HCT116 (cell line): ENCODE results near the gene OGFOD2. TPM values are rescaled to one million over a fixed set of nuclear protein-coding genes. Genes with fewer than 3 reads are reported as not detected.

ENCODE experiments used
- ATAC-seq: fragments of 200-7000 bp; cut with Tn5 transposase; 2 replicates; pipeline ENCODE4 v1.9.1; 2020; ENCODE audit warnings: mild to moderate bottlenecking, moderate library complexity
- BruUV-seq: library from RNA; stranded (reverse); fragments of 400-500 nt; replicated peaks from 2 replicates; lab custom pipeline; 2021; lab: Mats Ljungman, UMichigan
- CTCF ChIA-PET: fragments of 300-600 bp; sonication (Branson Sonifier 250); formaldehyde crosslinking; loops from one replicate; lab custom pipeline; 2021; ENCODE audit warnings: antibody characterized with exemption; lab: Charles Lee
- POLR2A ChIA-PET: fragments of 300-600, 350-600 bp; sonication (Branson Sonifier 250); formaldehyde crosslinking; loops from one replicate; lab custom pipeline; 2021; ENCODE audit warnings: antibody characterized with exemption; lab: Charles Lee
- RAD21 ChIA-PET, 2 experiments: fragments of 300-600 bp; sonication (Branson Sonifier 250); formaldehyde crosslinking; loops; one replicate each; lab custom pipeline; 2023; ENCODE audit warnings: low total read pairs in 2 of 2; ENCODE audit not compliant: uncharacterized antibody in 2 of 2, unreplicated experiment in 2 of 2, low non-redundant PET in 1 of 2; lab: Charles Lee
- DNase-seq: peaks from one replicate; pipeline ENCODE4 v3.0.0-alpha.2; 2010; ENCODE audit warnings: low read depth, low spot score
- H2AFZ ChIP-seq: fragments of 200-600 bp; shearing (Covaris generic), sonication (generic); 2 replicates; pipeline ENCODE4 v1.6.1; 2017; ENCODE audit warnings: low read depth, mixed run types, mixed read lengths, antibody characterized with exemption, low read length; ENCODE audit not compliant: poor library complexity, severe bottlenecking
- H3K27ac ChIP-seq: 2 replicates; pipeline ENCODE4 v1.5.1; 2012; ENCODE audit warnings: low read depth, low read length
- H3K27me3 ChIP-seq: fragments of 200-600 bp; sonication (generic); 2 replicates; pipeline ENCODE4 v1.6.1; 2016; ENCODE audit warnings: mixed run types, low read length, mixed read lengths; ENCODE audit not compliant: insufficient read depth
- H3K36me3 ChIP-seq, 2 experiments: fragments of 200-500 bp in 1 of 2; fragments of 200-600 bp in 1 of 2; sonication (Bioruptor generic) in 1 of 2; sonication (generic) in 1 of 2; 2 replicates each; pipeline versions ENCODE4 v1.5.1 to v1.6.1; 2014 to 2016; ENCODE audit warnings: low read length in 2 of 2, inconsistent platforms in 1 of 2, mixed read lengths in 1 of 2, mixed run types in 1 of 2; ENCODE audit not compliant: insufficient read depth in 2 of 2, control insufficient read depth in 1 of 2
- H3K4me1 ChIP-seq, 2 experiments: fragments of 200-600 bp in 1 of 2; sonication (generic) in 1 of 2; 2 replicates each; pipeline versions ENCODE4 v1.5.1 to v1.6.1; 2012 to 2017; ENCODE audit warnings: low read length in 2 of 2, inconsistent platforms in 1 of 2, mild to moderate bottlenecking in 1 of 2, mixed read lengths in 1 of 2, mixed run types in 1 of 2, moderate library complexity in 1 of 2; ENCODE audit not compliant: insufficient read depth in 2 of 2, control insufficient read depth in 1 of 2
- H3K4me2 ChIP-seq: fragments of 200-600 bp; sonication (generic); 2 replicates; pipeline ENCODE4 v1.6.1; 2017; ENCODE audit warnings: mixed run types, low read length, mixed read lengths
- H3K4me3 ChIP-seq, 2 experiments: fragments of 200-600 bp in 1 of 2; sonication (generic) in 1 of 2; replicated peaks in 1 of 2; 2 replicates each; pipeline ENCODE4 v1.5.1; 2011 to 2016; ENCODE audit warnings: low read length in 2 of 2, control low read depth in 1 of 2, low read depth in 1 of 2, mild to moderate bottlenecking in 1 of 2, mixed read lengths in 1 of 2, mixed run types in 1 of 2
- H3K79me2 ChIP-seq: fragments of 200-600 bp; sonication (generic); 2 replicates; pipeline ENCODE4 v1.6.1; 2017; ENCODE audit warnings: mild to moderate bottlenecking, mixed run types, low read length, moderate library complexity, mixed read lengths; ENCODE audit not compliant: insufficient read depth
- H3K9ac ChIP-seq: fragments of 200-600 bp; sonication (generic); 2 replicates; pipeline ENCODE4 v1.6.1; 2016; ENCODE audit warnings: low read length, mixed read lengths
- H3K9me2 ChIP-seq: fragments of 200-600 bp; sonication (generic), shearing (Covaris generic); 2 replicates; pipeline ENCODE4 v1.6.1; 2017; ENCODE audit warnings: mixed run types, mild to moderate bottlenecking, moderate library complexity; ENCODE audit not compliant: insufficient read depth
- H3K9me3 ChIP-seq, 2 experiments: fragments of 200-500 bp in 1 of 2; fragments of 200-600 bp in 1 of 2; sonication (Bioruptor generic) in 1 of 2; sonication (generic) in 1 of 2; 2 replicates each; pipeline ENCODE4 v1.6.1; 2014 to 2017; ENCODE audit warnings: low read length in 2 of 2, mixed read lengths in 2 of 2, inconsistent platforms in 1 of 2, low read depth in 1 of 2, mild to moderate bottlenecking in 1 of 2, mixed run types in 1 of 2, moderate library complexity in 1 of 2; ENCODE audit not compliant: control insufficient read depth in 1 of 2, insufficient read depth in 1 of 2
- H4K20me1 ChIP-seq: fragments of 200-600 bp; sonication (generic), shearing (Covaris generic); 2 replicates; pipeline ENCODE4 v1.6.1; 2017; ENCODE audit warnings: mixed run types, mild to moderate bottlenecking, moderate library complexity; ENCODE audit not compliant: insufficient read depth
- ATF3 ChIP-seq: IDR thresholded peaks from 2 replicates; pipeline ENCODE4 v1.6.1; 2012
- CEBPB ChIP-seq: IDR thresholded peaks from 2 replicates; pipeline ENCODE4 v1.6.1; 2012; ENCODE audit warnings: low read depth
- CTCF ChIP-seq, 3 experiments: fragments of 200-600 bp in 1 of 3; sonication (generic) in 1 of 3; IDR thresholded peaks in 2 of 3; conservative IDR thresholded peaks in 1 of 3; 2 replicates each; pipeline ENCODE4 v1.5.1; 2012 to 2017; ENCODE audit warnings: low read depth in 2 of 3, low read length in 2 of 3, antibody characterized with exemption in 1 of 3, borderline replicate concordance in 1 of 3, control low read depth in 1 of 3, mild to moderate bottlenecking in 1 of 3, mixed read lengths in 1 of 3, mixed run types in 1 of 3, moderate library complexity in 1 of 3; ENCODE audit not compliant: insufficient read depth in 1 of 3
- EGR1 ChIP-seq: IDR thresholded peaks from 2 replicates; pipeline ENCODE4 v1.6.1; 2012; ENCODE audit warnings: low read depth
- ELF1 ChIP-seq: IDR thresholded peaks from 2 replicates; pipeline ENCODE4 v1.6.1; 2012; ENCODE audit warnings: low read depth, borderline replicate concordance
- EZH2 ChIP-seq: fragments of 200-600 bp; sonication (generic); IDR thresholded peaks from 2 replicates; pipeline ENCODE4 v1.6.1; 2017; ENCODE audit warnings: antibody characterized with exemption, mixed run types
- EZH2phosphoT487 ChIP-seq: fragments of 200-600 bp; IDR thresholded peaks from 2 replicates; pipeline ENCODE4 v1.6.1; 2018; ENCODE audit warnings: antibody characterized with exemption, borderline replicate concordance
- FOSL1 ChIP-seq: IDR thresholded peaks from 2 replicates; pipeline ENCODE4 v1.6.1; 2012; ENCODE audit warnings: low read depth
- POLR2A ChIP-seq: IDR thresholded peaks from 2 replicates; pipeline ENCODE4 v1.7.0; 2011; ENCODE audit warnings: borderline replicate concordance; ENCODE audit not compliant: insufficient read depth, insufficient read length; ENCODE audit errors: extremely low read depth
- RAD21 ChIP-seq: IDR thresholded peaks from 2 replicates; pipeline ENCODE4 v1.6.1; 2012; ENCODE audit warnings: low read depth, mild to moderate bottlenecking
- REST ChIP-seq: IDR thresholded peaks from 2 replicates; pipeline ENCODE4 v1.6.1; 2012; ENCODE audit warnings: low read depth
- SRF ChIP-seq: IDR thresholded peaks from 2 replicates; pipeline ENCODE4 v1.6.1; 2012; ENCODE audit warnings: low read depth
- TCF7L2 ChIP-seq: IDR thresholded peaks from 2 replicates; pipeline ENCODE4 v1.7.0; 2011; ENCODE audit warnings: borderline replicate concordance, inconsistent platforms; ENCODE audit not compliant: insufficient read depth, insufficient read length; ENCODE audit errors: extremely low read depth
- YY1 ChIP-seq: IDR thresholded peaks from 2 replicates; pipeline ENCODE4 v1.6.1; 2011; ENCODE audit warnings: low read length, low read depth, moderate library complexity, mild to moderate bottlenecking; ENCODE audit not compliant: insufficient replicate concordance; ENCODE audit errors: extremely low read depth
- ZFX ChIP-seq: fragments of 450-650 bp; IDR thresholded peaks from 2 replicates; pipeline ENCODE4 v1.6.1; 2017
- intact Hi-C: fragments of 100-400 bp; cut with micrococcal nuclease; formaldehyde crosslinking; loops from 2 replicates; pipeline ENCODE4 v1.10.0; 2022
- total RNA-seq: library from RNA; stranded (reverse); gene quantifications from one replicate; pipeline ENCODE4 v1.2.1, GENCODE V29; 2021; ENCODE audit not compliant: unreplicated experiment

OGFOD2 gene
- total RNA-seq, 1 experiment from 2014 or later: 29.5 TPM

- H3K9ac ChIP-seq: peak overlapping the region; percentile 92
- ATAC-seq (no peak), DNase-seq (no peak)
- intact Hi-C loops: loop anchor here (10.0 kb wide), 1 partner anchor 165 kb away; no protein-coding TSS in a partner anchor
- no peak overlapping the region for H2AFZ ChIP-seq
- H3K27ac ChIP-seq: peak overlapping the region; percentile 88
- ChIA-PET POLR2A (interaction anchor here (0.8 to 1.0 kb wide), 2 partner anchors 9 to 253 kb away, joined by 3 to 4 read pairs; partner anchors contain the start of genes MPHOSPH9 and MTRFR), CTCF (no interaction called here), RAD21 (no interaction called here)
- H3K4me1 ChIP-seq: peaks cover 21 to 33% of the 10 kb centered on the region in 2 experiments
- H3K27me3 ChIP-seq: no peaks in the 10 kb centered on the region
- peak overlapping the region; percentile 90 to 91 for H3K4me3 ChIP-seq
- H3K36me3 ChIP-seq: peaks cover 2 to 7% of the 10 kb centered on the region in 2 experiments; a peak in 3 of 4 replicates
- H3K9me3 ChIP-seq: no peaks in the 10 kb centered on the region
- peak overlapping the region; percentile 100 for H3K4me2 ChIP-seq
- no TSS peak for BruUV-seq
- no peaks in the 10 kb centered on the region for H3K9me2 ChIP-seq
- H4K20me1 ChIP-seq: no peaks in the 10 kb centered on the region
- peaks cover 48% of the 10 kb centered on the region for H3K79me2 ChIP-seq
- TF ChIP-seq TCF7L2: no peak
- TF ChIP-seq YY1: no peak
- no peak for TF ChIP-seq ATF3
- TF ChIP-seq ELF1: no peak
- no peak for TF ChIP-seq POLR2A
- no peak for TF ChIP-seq EGR1
- TF ChIP-seq RAD21: no peak
- TF ChIP-seq REST: no peak
- no peak for TF ChIP-seq SRF
- TF ChIP-seq CTCF (IDR thresholded peaks at IDR 0.05 in 2 of 3, conservative IDR thresholded peaks at IDR 0.05 in 1 of 3; ENCODE audit: borderline replicate concordance in 1 of 3, insufficient read depth in 1 of 3, low read depth in 2 of 3, low read length in 2 of 3): no peak
- no peak for TF ChIP-seq ZFX
- no peak for TF ChIP-seq EZH2phosphoT487
- no peak for TF ChIP-seq EZH2
- TF ChIP-seq CEBPB: no peak
- no peak for TF ChIP-seq FOSL1
These were observed 4.8 kb downstream of the OGFOD2 start for GRCh38 chr12:122979908-122980182.
